H1 (cell line): ENCODE data around the gene ULK2. TPM values are rescaled to one million over a fixed set of nuclear protein-coding genes. Genes with fewer than 3 reads are reported as not detected.

Experiments used
- CTCF ChIA-PET: fragments of 300-600 bp; sonication (Branson Sonifier 250); formaldehyde crosslinking; loops from one replicate; lab custom pipeline; 2021; ENCODE audit not compliant: partially characterized antibody; lab: Charles Lee
- POLR2A ChIA-PET: fragments of 300-600 bp; sonication (Branson Sonifier 250); formaldehyde crosslinking; loops from one replicate; lab custom pipeline; 2021; ENCODE audit warnings: inconsistent platforms; ENCODE audit not compliant: partially characterized antibody; lab: Charles Lee
- DNase-seq, 2 experiments: peaks; one replicate each; pipeline versions ENCODE4 v3.0.0 to v3.0.0-alpha.2; 2010 to 2022; ENCODE audit warnings: low spot score in 2 of 2, low read depth in 1 of 2, mixed read lengths in 1 of 2
- FAIRE-seq: peaks from 2 replicates; lab custom pipeline; 2011; peaks lifted over from hg19 to GRCh38; lab: Jason Lieb, UNC
- H2AFZ ChIP-seq: 2 replicates; pipeline ENCODE4 v1.8.1; 2012; ENCODE audit warnings: low read length, inconsistent platforms
- H2AK5ac ChIP-seq: 2 replicates; pipeline ENCODE4 v1.6.1; 2013; ENCODE audit warnings: low read depth, low read length
- H2BK120ac ChIP-seq: replicated peaks from 2 replicates; pipeline ENCODE3; 2013; ENCODE audit warnings: low read depth, low read length, inconsistent platforms
- H2BK12ac ChIP-seq: 2 replicates; pipeline ENCODE4 v1.6.1; 2013; ENCODE audit warnings: low read depth, low read length
- H2BK15ac ChIP-seq: 2 replicates; pipeline ENCODE4 v1.6.1; 2013; ENCODE audit warnings: low read length
- H2BK20ac ChIP-seq: 2 replicates; pipeline ENCODE4 v1.6.1; 2013; ENCODE audit warnings: low read length
- H2BK5ac ChIP-seq: 2 replicates; pipeline ENCODE4 v1.6.1; 2013; ENCODE audit warnings: low read depth, low read length
- H3K14ac ChIP-seq: 2 replicates; pipeline ENCODE4 v1.6.1; 2013; ENCODE audit warnings: inconsistent platforms; ENCODE audit not compliant: insufficient read length
- H3K18ac ChIP-seq: 2 replicates; pipeline ENCODE4 v1.6.1; 2013; ENCODE audit warnings: low read length; ENCODE audit errors: extremely low read depth
- H3K23ac ChIP-seq: 2 replicates; pipeline ENCODE4 v1.6.1; 2013; ENCODE audit warnings: inconsistent platforms; ENCODE audit not compliant: insufficient read length
- H3K23me2 ChIP-seq: 2 replicates; pipeline ENCODE4 v1.6.1; 2013; ENCODE audit warnings: low read depth, low read length
- H3K27ac ChIP-seq: 2 replicates; pipeline ENCODE4 v1.6.1; 2011; ENCODE audit warnings: low read depth, low read length, inconsistent platforms
- H3K27me3 ChIP-seq, 4 experiments: replicated peaks in 1 of 4; 1 replicate in 1 of 4; 2 replicates in 3 of 4; pipeline versions ENCODE4 v1.6.1 to v1.8.1; 2011 to 2013; ENCODE audit warnings: low read length in 3 of 4, mild to moderate bottlenecking in 3 of 4, inconsistent platforms in 2 of 4, mixed read lengths in 2 of 4, moderate library complexity in 1 of 4; ENCODE audit not compliant: control insufficient read depth in 3 of 4, insufficient read depth in 3 of 4; ENCODE audit errors: extremely low read depth in 1 of 4
- H3K36me3 ChIP-seq, 4 experiments: 2 replicates each; pipeline versions ENCODE4 v1.6.1 to v1.8.1; 2011 to 2013; ENCODE audit warnings: mild to moderate bottlenecking in 4 of 4, low read length in 3 of 4, moderate library complexity in 2 of 4, control low read depth in 1 of 4, inconsistent platforms in 1 of 4; ENCODE audit not compliant: insufficient read depth in 4 of 4, control insufficient read depth in 2 of 4
- H3K4ac ChIP-seq: replicated peaks from 2 replicates; pipeline ENCODE3; 2013; ENCODE audit warnings: low read length, low read depth, mixed read lengths, inconsistent platforms; ENCODE audit not compliant: insufficient read length
- H3K4me1 ChIP-seq, 4 experiments: replicated peaks in 1 of 4; 1 replicate in 1 of 4; 2 replicates in 3 of 4; pipeline versions ENCODE4 v1.6.1 to v1.8.1; 2011 to 2013; ENCODE audit warnings: low read length in 3 of 4, inconsistent platforms in 2 of 4, mixed read lengths in 1 of 4; ENCODE audit not compliant: insufficient read depth in 4 of 4, control insufficient read depth in 3 of 4
- H3K4me2 ChIP-seq, 2 experiments: 2 replicates each; pipeline versions ENCODE4 v1.6.1 to v1.8.1; 2011 to 2013; ENCODE audit warnings: low read depth in 2 of 2, low read length in 2 of 2, control low read depth in 1 of 2, inconsistent platforms in 1 of 2, mild to moderate bottlenecking in 1 of 2; ENCODE audit not compliant: insufficient read depth in 1 of 2
- H3K4me3 ChIP-seq, 4 experiments: fragments of 200-600, 300-600 bp in 1 of 4; sonication (generic), shearing (Covaris generic), sonication (Bioruptor Twin) in 1 of 4; 2 replicates each; pipeline versions ENCODE4 v1.5.1 to v1.8.1; 2011 to 2016; ENCODE audit warnings: low read length in 4 of 4, low read depth in 3 of 4, control low read depth in 2 of 4, inconsistent platforms in 2 of 4, mild to moderate bottlenecking in 2 of 4, mixed read lengths in 1 of 4, moderate library complexity in 1 of 4; ENCODE audit not compliant: insufficient read depth in 2 of 4; ENCODE audit errors: extremely low read depth in 1 of 4
- H3K56ac ChIP-seq: replicated peaks from 2 replicates; pipeline ENCODE3; 2013; ENCODE audit warnings: low read depth, mild to moderate bottlenecking, mixed read lengths, low read length, inconsistent platforms; ENCODE audit not compliant: insufficient read length
- H3K79me1 ChIP-seq: 2 replicates; pipeline ENCODE4 v1.6.1; 2013; ENCODE audit warnings: low read depth, low read length, control low read depth
- H3K79me2 ChIP-seq, 2 experiments: 2 replicates each; pipeline versions ENCODE4 v1.6.1 to v1.8.1; 2012 to 2013; ENCODE audit warnings: low read length in 2 of 2, mild to moderate bottlenecking in 2 of 2, inconsistent platforms in 1 of 2; ENCODE audit not compliant: insufficient read depth in 2 of 2, control insufficient read depth in 1 of 2
- H3K9ac ChIP-seq, 4 experiments: replicated peaks in 1 of 4; 1 replicate in 1 of 4; 2 replicates in 3 of 4; pipeline versions ENCODE4 v1.6.1 to v1.8.1; 2011 to 2013; ENCODE audit warnings: low read depth in 3 of 4, low read length in 3 of 4, control low read depth in 2 of 4, mild to moderate bottlenecking in 2 of 4, moderate library complexity in 2 of 4, inconsistent platforms in 1 of 4; ENCODE audit errors: extremely low read depth in 1 of 4
- H3K9me3 ChIP-seq, 2 experiments: 2 replicates each; pipeline versions ENCODE4 v1.6.1 to v1.8.1; 2012 to 2013; ENCODE audit warnings: mild to moderate bottlenecking in 2 of 2, moderate library complexity in 2 of 2, control low read depth in 1 of 2, inconsistent platforms in 1 of 2, low read depth in 1 of 2, low read length in 1 of 2, mixed read lengths in 1 of 2; ENCODE audit not compliant: insufficient read depth in 2 of 2
- H4K20me1 ChIP-seq, 2 experiments: replicated peaks in 1 of 2; 2 replicates each; pipeline versions ENCODE3 to v1.8.1; 2011 to 2013; ENCODE audit warnings: inconsistent platforms in 2 of 2, low read length in 2 of 2, mild to moderate bottlenecking in 1 of 2; ENCODE audit not compliant: insufficient read depth in 2 of 2, control insufficient read depth in 1 of 2
- H4K5ac ChIP-seq: 2 replicates; pipeline ENCODE4 v1.6.1; 2013; ENCODE audit warnings: low read length, low read depth, mixed read lengths, inconsistent platforms; ENCODE audit not compliant: insufficient read length
- H4K8ac ChIP-seq: 2 replicates; pipeline ENCODE4 v1.8.0; 2013; ENCODE audit warnings: mild to moderate bottlenecking, moderate library complexity, low read length, inconsistent platforms; ENCODE audit not compliant: insufficient read depth; ENCODE audit errors: extremely low read depth
- H4K91ac ChIP-seq: replicated peaks from 2 replicates; pipeline ENCODE3; 2013; ENCODE audit warnings: low read length, mixed read lengths, inconsistent platforms; ENCODE audit not compliant: insufficient read length
- BACH1 ChIP-seq: IDR thresholded peaks from 2 replicates; pipeline ENCODE4 v1.6.1; 2012; ENCODE audit warnings: low read length, improper control_type of control experiment
- CHD1 ChIP-seq: IDR thresholded peaks from 2 replicates; pipeline ENCODE4 v1.6.1; 2012; ENCODE audit warnings: low read depth, low read length, improper control_type of control experiment
- HDAC2 ChIP-seq, 2 experiments: fragments of 300-600 bp in 1 of 2; sonication (generic) in 1 of 2; IDR thresholded peaks; 2 replicates each; pipeline ENCODE4 v1.6.1; 2011 to 2012; ENCODE audit warnings: low read depth in 2 of 2, low read length in 2 of 2, mild to moderate bottlenecking in 2 of 2, moderate library complexity in 2 of 2, borderline replicate concordance in 1 of 2, inconsistent platforms in 1 of 2
- POLR2A ChIP-seq, 2 experiments: IDR thresholded peaks; 1 replicate in 1 of 2; 2 replicates in 1 of 2; pipeline ENCODE4 v1.6.1; 2011; ENCODE audit warnings: low read depth in 2 of 2, low read length in 2 of 2, mild to moderate bottlenecking in 2 of 2; ENCODE audit errors: control extremely low read depth in 1 of 2
- RNF2 ChIP-seq: fragments of 200-900, 300-1000 bp; sonication (generic); IDR thresholded peaks from 2 replicates; pipeline ENCODE4 v1.7.1; 2016; ENCODE audit warnings: borderline replicate concordance, low read depth, mild to moderate bottlenecking, antibody characterized with exemption, low read length; ENCODE audit not compliant: poor library complexity, severe bottlenecking; ENCODE audit errors: missing control alignments
- SP4 ChIP-seq: IDR thresholded peaks from 2 replicates; pipeline ENCODE4 v1.6.1; 2012; ENCODE audit warnings: low read length, inconsistent platforms
- WGBS, 2 experiments: shearing (Covaris generic) in 1 of 2; methylation state at CpG; one replicate each; pipeline versions ENCODE4 v1.1.6 to v1.1.7; 2013 to 2015; ENCODE audit warnings: low lambda C conversion rate in 2 of 2, mixed read lengths in 2 of 2, inconsistent platforms in 1 of 2, low coverage in 1 of 2, missing lambda C conversion rate in 1 of 2; ENCODE audit not compliant: insufficient replicate concordance in 2 of 2, insufficient coverage in 1 of 2, insufficient read length in 1 of 2; ENCODE audit errors: extremely low coverage in 1 of 2, missing lambda C conversion rate in 1 of 2; 5-methylcytosine and 5-hydroxymethylcytosine counted together
- polyA plus RNA-seq, 7 experiments: library from polyadenylated mRNA; depleted of rRNA in 3 of 7; stranded (reverse) in 5 of 7; unstranded in 2 of 7; fragments of >200 nt in 5 of 7; fragments of 200-250 nt in 2 of 7; gene quantifications; 1 replicate in 5 of 7; 2 replicates in 1 of 7; 4 replicates in 1 of 7; pipeline versions ENCODE4 v1.2.1 to v1.2.3, GENCODE V29; 2011 to 2013; ENCODE audit warnings: missing spikeins in 2 of 7, mixed read lengths in 2 of 7
- total RNA-seq: library from RNA; stranded (reverse); fragmentation: NEBNext Ultra II Directional; extraction: Animal tissue kit (Norgen Biotek cat#: 25700); gene quantifications from 2 replicates; pipeline ENCODE4 v1.2.1, GENCODE V29; 2021

ULK2 gene
- total and polyA plus RNA-seq, 2 of the 8 experiments (the other 6 are each of a cell fraction or from before 2014, with no cell fraction given) = 5.3 to 9.8 TPM

- Histone ChIP-seq H4K20me1 (no peaks in the 10 kb centered on the region), H2BK15ac (no peak overlapping the region), H2BK120ac (no peak overlapping the region), H3K4ac (no peak overlapping the region), H2BK5ac (no peak overlapping the region), H3K79me1 (no peaks in the 10 kb centered on the region), H3K23ac (no peak overlapping the region), H3K4me2 (no peak overlapping the region), H3K23me2 (peaks cover 4% of the 10 kb centered on the region; the same call in 1 of the 2 replicates), H2BK20ac (no peak overlapping the region), H4K91ac (no peak overlapping the region), H3K27ac (no peak overlapping the region), H3K9ac (no peak overlapping the region), H2AFZ (no peak overlapping the region), H3K9me3 (no peaks in the 10 kb centered on the region), H4K5ac (no peak overlapping the region), H2AK5ac (no peak overlapping the region), H3K56ac (no peak overlapping the region), H3K18ac (no peak overlapping the region), H3K79me2 (no peaks in the 10 kb centered on the region), H3K14ac (no peak overlapping the region), H2BK12ac (no peak overlapping the region), H3K27me3 (peaks cover 0 to 6% (median 1%) of the 10 kb centered on the region in 4 experiments; a peak in 4 of 7 replicates), H3K4me1 (peaks cover 0 to 9% (median 5%) of the 10 kb centered on the region in 4 experiments; a peak in 5 of 7 replicates), H4K8ac (no peak overlapping the region), H3K36me3 (no peaks in the 10 kb centered on the region), H3K4me3 (no peak overlapping the region)
- POLR2A ChIA-PET = no interaction called here
- FAIRE-seq (no peak), DNase-seq (no peak)
- WGBS, 2 experiments = 85% methylated on average over 10 of the region's 10 CpGs; no CpG with 5 or more reads in 1 of the 2 experiments
- CTCF ChIA-PET = interaction anchor here (0.8 to 5.4 kb wide), 13 partner anchors 8 to 213 kb away, joined by 3 to 44 read pairs (median 3); no protein-coding TSS in a partner anchor
- TF ChIP-seq BACH1 (no peak), HDAC2 (IDR thresholded peaks at IDR 0.05; ENCODE audit: borderline replicate concordance in 1 of 2, low read depth in 2 of 2, low read length in 2 of 2) (no peak), SP4 (no peak), POLR2A (IDR thresholded peaks at IDR 0.05; ENCODE audit: control extremely low read depth in 1 of 2, low read depth in 2 of 2, low read length in 2 of 2) (no peak), RNF2 (no peak), CHD1 (no peak)
These were observed 125.2 kb downstream of the ULK2 start for GRCh38 chr17:19742495-19742894.
